SK-N-SH treated with all-trans-retinoic acid at 6 μM for 48 hours (cell line): ENCODE data around the gene SDCCAG8.

ENCODE experiments used
- ATAC-seq: fragments of 200-7000 bp; cut with Tn5 transposase; 3 replicates; pipeline ENCODE4 v1.9.1; 2020; ENCODE audit warnings: mild to moderate bottlenecking, moderate library complexity
- ARNTL ChIP-seq: fragments of 450-650 bp; formaldehyde crosslinking; IDR thresholded peaks from 2 replicates; pipeline ENCODE4 v1.5.0; 2020; ENCODE audit warnings: low read depth, mild to moderate bottlenecking, moderate library complexity, borderline replicate concordance
- BACH2 ChIP-seq: fragments of 250-450 bp; sonication (Bioruptor Pico); IDR thresholded peaks from 2 replicates; pipeline ENCODE4 v1.9.0; 2021; ENCODE audit warnings: mild to moderate bottlenecking, borderline replicate concordance
- CREB5 ChIP-seq: fragments of 250-450 bp; sonication (Bioruptor Pico); IDR thresholded peaks from 2 replicates; pipeline ENCODE4 v1.5.1; 2020; ENCODE audit warnings: low read depth, mild to moderate bottlenecking, moderate library complexity
- CSDC2 ChIP-seq: fragments of 250-450 bp; sonication (Bioruptor Pico); IDR thresholded peaks from 2 replicates; pipeline ENCODE4 v1.5.0; 2020; ENCODE audit warnings: mild to moderate bottlenecking, moderate library complexity
- CSRNP3 ChIP-seq: fragments of 250-450 bp; sonication (Bioruptor Pico); IDR thresholded peaks from 2 replicates; pipeline ENCODE4 v1.5.1; 2021; ENCODE audit warnings: mild to moderate bottlenecking, moderate library complexity
- GLIS3 ChIP-seq: fragments of 250-450 bp; sonication (Bioruptor Pico); IDR thresholded peaks from 2 replicates; pipeline ENCODE4 v1.5.0; 2020; ENCODE audit warnings: mild to moderate bottlenecking, moderate library complexity
- ISL1 ChIP-seq: fragments of 250-450 bp; sonication (Bioruptor Pico); IDR thresholded peaks from 2 replicates; pipeline ENCODE4 v2.1.2; 2022; ENCODE audit warnings: mild to moderate bottlenecking, moderate library complexity
- OSR1 ChIP-seq: fragments of 250-450 bp; sonication (Bioruptor Pico); IDR thresholded peaks from 2 replicates; pipeline ENCODE4 v1.8.0; 2022; ENCODE audit warnings: moderate library complexity, mild to moderate bottlenecking, inconsistent platforms
- PATZ1 ChIP-seq: fragments of 250-450 bp; sonication (Bioruptor Pico); IDR thresholded peaks from 2 replicates; pipeline ENCODE4 v1.8.0; 2020; ENCODE audit warnings: mild to moderate bottlenecking, moderate library complexity, borderline replicate concordance
- POU6F1 ChIP-seq: fragments of 250-450 bp; sonication (Bioruptor Pico); IDR thresholded peaks from 2 replicates; pipeline ENCODE4 v1.8.0; 2021; ENCODE audit warnings: low read depth, mild to moderate bottlenecking, moderate library complexity, borderline replicate concordance
- PPARA ChIP-seq: fragments of 250-450 bp; sonication (Bioruptor Pico); IDR thresholded peaks from 2 replicates; pipeline ENCODE4 v1.5.0; 2020; ENCODE audit warnings: mild to moderate bottlenecking, borderline replicate concordance
- RARB ChIP-seq: fragments of 250-450 bp; sonication (Bioruptor Pico); IDR thresholded peaks from 2 replicates; pipeline ENCODE4 v1.8.0; 2021; ENCODE audit warnings: mild to moderate bottlenecking, moderate library complexity
- SNAI2 ChIP-seq: fragments of 250-450 bp; sonication (Bioruptor Pico); IDR thresholded peaks from 2 replicates; pipeline ENCODE4 v1.5.0; 2020; ENCODE audit warnings: mild to moderate bottlenecking, moderate library complexity
- TCF4 ChIP-seq: fragments of 250-450 bp; sonication (Bioruptor Pico); IDR thresholded peaks from 2 replicates; pipeline ENCODE4 v1.8.0; 2021; ENCODE audit warnings: mild to moderate bottlenecking, moderate library complexity, borderline replicate concordance
- TOX ChIP-seq: fragments of 250-450 bp; sonication (Bioruptor Pico); IDR thresholded peaks from 2 replicates; pipeline ENCODE4 v1.8.0; 2021; ENCODE audit warnings: mild to moderate bottlenecking, moderate library complexity, borderline replicate concordance
- TSHZ2 ChIP-seq: fragments of 250-450 bp; sonication (Bioruptor Pico); IDR thresholded peaks from 2 replicates; pipeline ENCODE4 v1.5.0; 2020; ENCODE audit warnings: mild to moderate bottlenecking, moderate library complexity
- ZC3H10 ChIP-seq: fragments of 250-450 bp; sonication (Bioruptor Pico); IDR thresholded peaks from 2 replicates; pipeline ENCODE4 v1.5.1; 2021; ENCODE audit warnings: mild to moderate bottlenecking, moderate library complexity
- ZFP3 ChIP-seq: fragments of 250-450 bp; sonication (Bioruptor Pico); IDR thresholded peaks from 2 replicates; pipeline ENCODE4 v1.5.0; 2020; ENCODE audit warnings: mild to moderate bottlenecking, moderate library complexity
- ZNF565 ChIP-seq: fragments of 450-650 bp; formaldehyde crosslinking; conservative IDR thresholded peaks from 2 replicates; pipeline ENCODE4 v1.5.0; 2020; ENCODE audit warnings: low read depth, mild to moderate bottlenecking, moderate library complexity
- ZNF70 ChIP-seq: fragments of 450-650 bp; formaldehyde crosslinking; IDR thresholded peaks from 2 replicates; pipeline ENCODE4 v1.5.0; 2020; ENCODE audit warnings: mild to moderate bottlenecking, moderate library complexity
- ZNF8 ChIP-seq: fragments of 450-650 bp; formaldehyde crosslinking; IDR thresholded peaks from 2 replicates; pipeline ENCODE4 v1.5.0; 2020; ENCODE audit warnings: mild to moderate bottlenecking, moderate library complexity

The SDCCAG8 gene

GRCh38 chr1:243379706-243380105 lies 123.9 kb downstream of the SDCCAG8 start:
- ATAC-seq = no peak
- TF ChIP-seq ZNF70 (CRISPR knock-in tag) (no peak), CREB5 (CRISPR knock-in tag) (no peak)

GRCh38 chr1:243388276-243388675 lies 132.4 kb downstream of the SDCCAG8 start:
- no peak for ATAC-seq
- TF ChIP-seq PPARA (CRISPR knock-in tag) = no peak
- TF ChIP-seq BACH2 (CRISPR knock-in tag) = no peak
- no peak for TF ChIP-seq SNAI2

- TF ChIP-seq ARNTL (CRISPR knock-in tag) (no peak), TOX (CRISPR knock-in tag) (no peak), OSR1 (no peak), ZNF8 (CRISPR knock-in tag) (no peak), ZNF70 (CRISPR knock-in tag) (no peak), ZC3H10 (CRISPR knock-in tag) (no peak), PATZ1 (no peak), TSHZ2 (CRISPR knock-in tag) (no peak), POU6F1 (CRISPR knock-in tag) (no peak), BACH2 (CRISPR knock-in tag) (no peak), PPARA (CRISPR knock-in tag) (no peak), ISL1 (CRISPR knock-in tag) (no peak), CSDC2 (CRISPR knock-in tag) (no peak), RARB (CRISPR knock-in tag) (no peak), ZNF565 (no peak), ZFP3 (CRISPR knock-in tag) (no peak), SNAI2 (no peak), GLIS3 (CRISPR knock-in tag) (no peak), TCF4 (CRISPR knock-in tag) (no peak), CREB5 (CRISPR knock-in tag) (no peak)
- no peak for ATAC-seq
These were observed 134.4 kb downstream of the SDCCAG8 start for GRCh38 chr1:243390162-243390791.

GRCh38 chr1:243391355-243391754 lies 135.5 kb downstream of the SDCCAG8 start:
- TF ChIP-seq CSRNP3 (no peak), ZNF8 (CRISPR knock-in tag) (no peak), CSDC2 (CRISPR knock-in tag) (no peak), CREB5 (CRISPR knock-in tag) (no peak), ZC3H10 (CRISPR knock-in tag) (no peak), ZNF70 (CRISPR knock-in tag) (no peak), TCF4 (CRISPR knock-in tag) (no peak), ARNTL (CRISPR knock-in tag) (no peak), GLIS3 (CRISPR knock-in tag) (no peak), POU6F1 (CRISPR knock-in tag) (no peak)

More at GRCh38 chr1:243391355-243391754, 135.5 kb downstream of the SDCCAG8 start:
- no peak for ATAC-seq
